GM15510 (cell line): Measurements from ENCODE around the gene MT1G.

Experiments
- POLR2A ChIP-seq: IDR thresholded peaks from 3 replicates; pipeline ENCODE4 v1.6.1; 2011; ENCODE audit warnings: borderline replicate concordance; ENCODE audit not compliant: insufficient read length; ENCODE audit errors: extremely low read depth

Gene MT1G

DNA sequence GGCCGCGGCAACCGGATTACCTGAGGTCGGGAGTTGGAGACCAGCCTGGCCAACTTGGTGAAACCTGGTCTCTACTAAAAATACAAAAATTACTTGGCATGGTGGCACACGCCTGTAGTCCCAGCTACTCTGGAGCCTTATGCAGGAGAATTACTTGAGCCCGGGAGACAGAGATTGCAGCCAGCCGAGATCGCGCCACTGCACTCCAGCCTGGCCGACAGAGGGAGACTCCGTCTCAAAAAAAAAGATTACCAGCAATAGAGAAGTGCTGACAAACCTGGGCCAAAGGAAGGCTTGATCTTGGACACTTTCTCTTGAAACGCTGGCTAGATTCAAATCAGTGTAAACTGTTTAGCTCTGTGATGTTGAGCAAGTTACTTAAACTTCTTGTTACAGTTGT is 6.1 kb upstream of the MT1G start:
- no peak for TF ChIP-seq POLR2A

DNA sequence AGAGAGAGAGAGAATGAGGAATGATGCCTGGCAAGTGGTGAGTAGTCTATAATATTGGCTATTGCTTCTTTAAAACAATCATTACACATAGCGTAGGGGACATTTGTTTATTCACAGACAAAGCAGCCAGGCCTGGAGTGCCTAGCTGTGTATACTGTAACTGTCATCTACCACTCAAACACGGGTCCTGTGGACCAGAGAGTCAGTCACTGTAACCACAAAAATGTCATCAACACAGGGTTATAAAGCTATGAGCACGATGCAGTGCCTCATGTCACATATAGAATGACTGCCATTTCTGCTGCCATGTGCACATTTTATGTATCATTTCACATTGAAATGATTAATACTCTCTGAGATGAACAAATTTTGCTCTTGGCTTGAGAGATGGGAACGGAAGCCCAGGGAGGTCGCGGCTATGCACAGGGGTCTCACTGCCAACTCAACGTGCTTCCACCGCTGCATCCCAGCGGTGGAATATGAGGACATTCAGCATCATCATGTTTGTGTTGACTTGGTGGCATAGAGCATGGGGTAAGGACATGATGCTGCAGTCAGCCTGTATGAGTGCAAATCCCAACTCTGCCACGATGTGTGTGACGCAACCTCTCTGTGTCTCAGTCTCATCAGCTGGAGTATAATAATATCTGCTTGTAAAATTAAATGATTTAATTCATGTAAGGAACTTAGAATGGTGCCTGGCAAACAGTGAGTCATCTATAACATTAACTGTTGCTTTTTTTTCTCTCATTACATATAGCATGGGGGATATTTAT is 5.1 kb upstream of the MT1G start:
- no peak for TF ChIP-seq POLR2A

- no peak for TF ChIP-seq POLR2A
Measured at GRCh38 chr16:56670620-56670934, 2.7 kb upstream of the MT1G start.

DNA sequence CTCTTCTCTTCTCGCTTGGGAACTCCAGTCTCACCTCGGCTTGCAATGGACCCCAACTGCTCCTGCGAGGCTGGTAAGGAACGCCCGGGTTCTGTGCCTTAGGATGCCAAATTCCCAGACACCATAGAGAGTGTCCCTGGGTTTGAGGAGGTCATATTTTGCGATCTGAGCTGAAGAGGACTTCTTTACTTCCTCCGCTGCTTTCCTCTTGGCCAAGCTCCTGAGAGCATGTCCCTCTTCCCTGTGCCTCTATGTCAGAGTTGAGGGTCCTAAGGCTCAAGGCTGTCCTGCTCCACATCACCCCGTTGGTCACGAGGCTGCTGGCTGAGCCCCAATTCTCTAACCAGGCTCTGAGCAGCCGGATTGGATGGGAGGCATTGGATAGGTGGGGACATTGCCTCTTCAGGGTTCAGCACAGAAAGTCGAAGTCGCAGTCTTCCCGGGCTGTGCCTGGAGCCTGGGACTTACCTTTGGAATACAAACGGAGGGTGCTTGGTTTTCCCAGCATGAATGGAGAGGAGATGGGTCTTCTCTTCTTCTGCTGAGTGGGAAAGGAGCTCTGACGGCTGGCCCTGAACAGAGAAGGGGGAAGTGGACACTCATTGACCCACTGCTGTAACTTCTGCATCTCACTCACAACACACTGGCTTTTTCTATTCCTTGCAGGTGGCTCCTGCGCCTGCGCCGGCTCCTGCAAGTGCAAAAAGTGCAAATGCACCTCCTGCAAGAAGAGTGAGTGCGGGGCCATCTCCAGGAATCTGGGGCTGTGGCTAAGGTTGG is 2.2 kb upstream of the MT1G start:
- TF ChIP-seq POLR2A: no peak

DNA sequence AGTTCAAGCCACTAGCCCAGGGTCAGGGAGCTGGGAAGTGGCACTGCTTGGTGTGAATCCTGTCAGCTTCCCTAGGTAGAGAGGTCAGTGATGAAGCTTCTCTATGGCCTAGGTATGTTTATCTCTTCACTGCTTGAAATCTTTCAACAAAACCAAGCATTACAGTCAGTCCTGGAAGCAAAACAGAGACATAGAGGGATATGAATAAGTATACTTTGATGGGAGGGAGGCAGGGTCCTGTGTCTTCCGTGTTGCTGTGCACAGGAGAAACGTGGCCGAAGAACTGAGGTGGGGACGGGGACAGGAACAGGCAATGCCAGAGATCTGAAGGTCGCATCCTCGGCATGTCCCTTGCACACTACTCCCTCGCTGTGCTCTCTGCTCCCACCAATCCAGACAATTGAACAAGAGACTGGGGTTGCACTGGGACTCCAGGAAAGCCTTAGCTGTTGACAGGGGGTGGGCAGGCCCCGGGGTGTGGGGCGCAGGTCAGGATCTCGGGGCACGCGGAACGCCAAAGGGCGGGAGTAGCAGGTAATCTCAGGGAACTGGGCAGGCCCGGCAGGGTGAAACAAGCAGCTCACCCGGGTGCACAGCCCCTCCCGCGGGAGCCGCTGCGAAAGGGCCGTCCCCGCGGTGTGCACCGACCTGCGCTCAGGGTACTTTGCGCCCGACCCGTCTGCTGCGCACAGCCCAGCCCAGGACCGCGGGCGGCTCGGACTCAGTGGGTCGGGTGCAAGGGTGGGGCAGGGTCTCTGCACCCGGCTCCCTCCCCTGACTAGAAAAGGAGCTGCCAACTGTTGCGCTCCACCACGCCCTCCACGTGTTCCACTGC is 1.4 kb upstream of the MT1G start, which contains the start of gene MT1H:
Gene MT1H (plus strand): TSS at position 810 of the 835 bp plus-strand sequence. CDS start 71 bp downstream, outside the sequence.
- TF ChIP-seq POLR2A: no peak

- TF ChIP-seq POLR2A: no peak
Measured at GRCh38 chr16:56664506-56664905, 3.4 kb downstream of the MT1G start.

DNA sequence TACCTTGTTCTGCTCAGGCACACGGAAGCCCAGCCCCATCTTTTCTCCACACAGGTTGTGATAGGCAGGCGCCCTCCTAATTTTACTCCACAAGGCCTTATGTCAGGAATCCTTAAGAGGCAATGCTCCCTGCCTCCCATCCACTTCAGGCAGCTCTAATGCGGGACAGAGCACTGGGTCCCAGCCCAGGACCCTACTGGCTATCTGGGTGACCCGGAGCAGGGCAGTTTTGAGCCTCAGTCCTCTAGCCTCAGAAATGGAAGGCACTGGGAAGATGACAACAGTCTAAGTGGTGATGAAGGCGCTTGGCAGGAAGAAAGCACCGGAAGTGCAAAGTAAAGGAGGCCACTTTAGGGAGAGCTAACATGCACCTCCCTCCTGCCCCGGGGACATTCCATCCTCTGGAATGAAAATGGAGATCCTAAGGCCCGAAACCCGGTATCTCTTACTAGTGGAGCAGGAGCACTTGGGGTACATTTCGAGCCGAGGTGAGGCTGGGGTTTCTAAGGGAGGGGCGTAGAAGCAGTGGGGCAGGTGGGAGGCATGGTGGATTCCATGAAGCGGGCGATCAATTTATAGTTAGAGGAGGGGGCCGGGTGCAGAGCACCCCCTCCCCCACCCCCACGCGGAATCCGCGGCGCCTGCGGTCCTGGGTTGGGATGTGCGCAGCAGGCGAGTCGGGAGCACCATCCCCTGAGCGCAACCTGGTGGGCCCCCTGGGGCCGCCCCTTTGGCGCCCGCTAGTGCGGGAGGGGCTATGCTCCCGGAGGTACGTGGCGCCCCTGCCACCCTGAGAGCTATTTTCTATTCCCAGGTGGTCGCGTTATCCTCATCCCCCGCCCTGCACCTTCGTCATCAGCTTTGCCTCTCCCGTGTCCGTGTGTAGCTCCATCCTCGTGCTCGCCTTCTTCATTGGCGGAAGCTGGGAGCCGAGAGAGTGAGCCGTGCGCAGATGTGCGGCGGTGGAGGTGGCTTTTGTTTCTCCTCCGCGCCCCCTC is 5.2 kb downstream of the MT1G start:
- TF ChIP-seq POLR2A: no peak

DNA sequence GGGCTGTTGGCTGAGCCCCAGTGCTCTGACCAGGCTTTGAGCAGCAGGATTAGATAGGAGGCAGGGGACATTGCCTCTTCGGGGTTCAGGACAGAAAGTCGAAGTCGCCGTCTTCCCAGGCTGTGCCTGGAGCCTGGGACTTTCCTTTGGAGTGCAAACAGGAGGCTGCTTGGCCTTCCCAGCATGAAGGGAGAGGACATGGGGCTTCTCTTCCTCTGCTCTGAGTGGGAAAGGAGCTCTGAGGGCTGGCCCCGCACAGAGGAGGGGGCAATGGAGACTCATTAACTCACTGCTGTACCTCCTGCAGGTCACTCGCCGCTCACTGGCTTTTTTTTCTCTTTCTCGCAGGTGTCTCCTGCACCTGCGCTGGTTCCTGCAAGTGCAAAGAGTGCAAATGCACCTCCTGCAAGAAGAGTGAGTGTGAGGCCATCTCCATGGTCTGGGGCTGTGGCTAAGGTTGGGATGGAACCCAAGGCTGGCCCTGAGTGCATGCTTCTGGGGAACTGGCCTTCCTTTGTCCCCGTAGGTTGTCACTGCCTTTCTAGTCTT is 9.5 kb downstream of the MT1G start:
- no peak for TF ChIP-seq POLR2A

GRCh38 chr16:56657555-56658326 is 10.1 kb downstream of the MT1G start, which contains the start of gene MT1F:
Gene MT1F, plus strand, starts transcription at chr16:56657959. Its CDS starts 100 bp downstream, at chr16:56658059.
- no peak for TF ChIP-seq POLR2A

DNA sequence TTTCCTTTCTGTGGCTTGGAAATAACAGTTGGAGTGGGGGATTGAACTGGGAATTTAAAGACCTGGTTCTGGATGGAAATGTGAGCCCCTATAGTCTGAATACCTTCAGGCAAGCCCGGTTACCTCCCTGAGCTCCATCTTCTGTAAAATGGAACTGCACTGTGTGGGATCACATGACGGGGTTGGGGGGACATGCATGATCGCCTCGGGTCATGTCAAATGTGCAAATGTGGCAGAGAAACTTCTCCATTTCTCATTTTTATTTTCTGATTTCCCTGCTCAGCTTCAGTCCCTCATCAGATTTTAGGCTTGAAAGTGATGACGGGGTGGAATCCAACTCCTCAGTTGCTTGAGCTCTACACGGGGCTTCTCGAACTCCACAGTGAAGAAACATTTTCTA is 14.6 kb downstream of the MT1G start:
- no peak for TF ChIP-seq POLR2A

GRCh38 chr16:56652600-56652999 is 15.3 kb downstream of the MT1G start:
- no peak for TF ChIP-seq POLR2A

DNA sequence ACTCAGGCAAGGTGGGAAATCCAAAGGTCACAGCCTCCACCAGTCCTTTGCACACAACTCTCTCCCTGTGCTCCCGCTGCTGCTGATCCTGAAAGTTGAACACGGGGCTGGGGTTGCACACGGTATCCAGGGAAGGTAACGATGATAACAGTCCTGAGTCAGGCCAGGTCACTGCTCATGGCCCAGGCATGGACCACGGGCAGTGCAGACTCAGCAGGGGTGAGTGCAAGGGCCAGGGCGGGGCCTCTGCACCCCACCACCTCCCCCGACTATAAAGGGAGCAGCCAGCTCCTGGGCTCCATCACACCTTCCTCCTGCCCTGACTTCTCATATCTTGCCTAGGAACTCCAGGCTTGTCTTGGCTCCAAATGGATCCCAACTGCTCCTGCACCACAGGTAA is 16.3 kb downstream of the MT1G start, which contains the start of gene MT1B:
Gene MT1B (plus strand): TSS at position 301 of the 400 bp plus-strand sequence. CDS start 68 bp downstream, at position 369.
- TF ChIP-seq POLR2A: no peak

GRCh38 chr16:56649820-56650219 is 18.0 kb downstream of the MT1G start:
- no peak for TF ChIP-seq POLR2A

DNA sequence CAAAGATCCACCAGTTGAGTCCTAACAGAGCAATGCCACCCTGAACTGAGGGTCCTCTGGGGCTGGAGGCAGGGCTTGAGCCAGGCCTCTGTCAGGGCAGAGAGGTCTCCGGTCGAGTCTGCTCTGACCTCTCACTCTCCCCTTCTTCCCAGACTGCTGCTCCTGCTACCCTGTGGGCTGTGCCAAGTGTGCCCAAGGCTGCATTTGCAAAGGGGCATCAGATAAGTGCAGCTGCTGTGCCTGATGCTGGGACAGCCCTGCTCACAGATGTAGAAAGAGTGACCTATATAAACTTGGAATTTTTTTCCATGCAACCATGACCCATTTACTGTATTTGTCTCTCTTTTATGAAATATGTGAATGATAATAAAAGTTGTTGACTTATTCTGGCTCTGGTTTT is 18.6 kb downstream of the MT1G start:
- no peak for TF ChIP-seq POLR2A
